GM19240 (cell line): Measurements from ENCODE around the gene DPP3.

Experiments used
- DNase-seq: peaks from one replicate; pipeline ENCODE4 v3.0.0; 2011; ENCODE audit warnings: low spot score; ENCODE audit not compliant: insufficient read length

The DPP3 gene

DNA sequence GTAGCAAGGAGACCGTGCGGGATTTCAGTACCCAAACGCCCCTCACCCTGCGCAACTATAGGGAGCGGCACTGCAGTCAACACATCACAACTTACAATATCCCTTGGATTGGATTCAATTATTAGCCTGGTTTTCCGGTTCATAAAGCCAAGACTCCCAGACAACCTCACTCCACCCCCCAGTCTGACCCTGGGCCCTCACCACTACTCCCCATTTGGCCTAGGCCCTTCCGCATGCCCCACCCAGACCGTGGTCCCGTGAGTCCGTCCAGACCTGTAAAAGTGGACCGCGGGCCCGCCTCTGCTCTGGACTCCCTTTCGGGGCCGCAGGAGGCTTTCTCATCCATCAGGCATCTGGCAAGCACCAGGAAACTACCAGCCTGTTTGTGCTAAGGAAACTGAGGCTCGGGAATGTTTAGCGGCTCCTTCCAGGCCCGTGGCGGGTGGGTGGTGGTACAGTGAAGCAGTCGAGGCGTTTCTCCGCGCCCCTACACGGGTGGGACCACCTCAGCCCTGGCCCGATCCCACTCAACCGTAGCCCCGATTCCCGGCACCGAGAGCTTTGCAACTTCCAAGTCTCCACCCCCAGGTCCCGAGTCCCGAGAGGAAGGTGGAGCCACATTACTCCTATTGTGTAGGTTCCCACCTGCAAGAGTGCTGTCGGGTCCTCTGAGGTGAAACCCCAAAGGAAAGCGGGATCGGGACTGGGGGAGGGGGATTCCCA, 679 bp upstream of the DPP3 start:
- no peak for DNase-seq

DNA sequence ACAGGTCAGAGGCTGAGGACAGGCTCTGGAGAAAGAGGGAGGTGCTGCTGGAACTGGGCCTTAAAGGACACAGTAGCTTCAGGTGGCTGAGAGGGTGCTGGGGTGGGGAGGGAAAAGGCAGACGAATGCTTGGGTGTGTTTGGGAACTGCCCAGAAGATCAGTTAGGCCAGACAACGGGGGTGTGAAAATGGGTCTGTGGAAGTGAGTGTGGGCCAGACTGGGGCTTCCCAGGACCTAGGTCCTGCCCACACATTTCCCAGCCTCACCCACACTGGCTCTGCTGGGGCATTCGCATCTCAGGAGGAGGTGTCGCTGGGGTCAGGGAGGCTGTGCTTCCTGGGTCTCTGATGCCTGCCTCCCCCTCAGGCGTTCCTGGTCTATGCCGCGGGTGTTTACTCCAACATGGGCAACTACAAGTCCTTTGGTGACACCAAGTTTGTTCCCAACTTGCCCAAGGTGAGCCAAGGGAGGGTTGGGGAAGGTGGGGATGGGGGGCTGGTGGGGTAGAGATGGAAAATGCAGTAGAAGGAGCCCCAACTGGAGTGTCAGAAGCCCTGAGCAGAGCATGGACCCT, 4.7 kb downstream of the DPP3 start:
- DNase-seq = no peak

DNA sequence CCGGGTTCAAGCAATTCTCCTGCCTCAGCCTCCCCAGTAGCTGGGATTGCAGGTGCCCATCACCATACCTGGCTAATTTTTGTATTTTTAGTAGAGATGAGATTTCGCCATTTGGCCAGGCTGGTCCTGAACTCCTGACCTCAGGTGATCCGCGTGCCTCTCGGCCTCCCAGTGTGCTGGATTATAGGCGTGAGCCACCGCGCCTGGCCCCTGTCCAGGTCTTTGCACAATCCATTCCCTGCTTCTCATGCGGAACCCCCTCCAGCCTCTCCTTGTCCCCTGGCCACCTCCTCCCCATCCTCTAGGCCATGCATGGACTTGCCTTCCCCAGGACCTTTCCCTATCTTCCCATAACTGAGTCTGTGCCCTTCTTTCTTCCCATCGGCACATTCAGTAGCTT, 8.7 kb downstream of the DPP3 start:
- no peak for DNase-seq

DNA sequence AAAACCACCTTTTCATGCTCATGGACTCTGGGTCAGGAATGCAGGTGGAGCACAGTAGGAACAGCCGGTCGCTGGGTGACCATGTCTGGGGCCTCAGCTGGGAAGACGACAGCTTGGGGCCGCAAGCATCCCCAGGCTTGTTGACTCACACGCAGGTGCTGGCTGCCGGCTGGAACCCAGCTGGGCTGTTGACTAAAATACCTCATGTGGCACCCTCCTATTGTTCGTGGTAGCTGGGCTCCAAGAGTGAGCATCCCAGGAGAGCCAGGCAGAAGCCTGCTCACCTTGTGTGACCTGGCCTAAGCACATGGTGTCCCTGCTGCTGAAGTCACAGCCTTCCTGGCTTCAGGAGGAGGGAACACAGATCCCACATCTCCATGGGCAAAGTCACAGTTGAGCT, 9.4 kb downstream of the DPP3 start:
- no peak for DNase-seq

DNA sequence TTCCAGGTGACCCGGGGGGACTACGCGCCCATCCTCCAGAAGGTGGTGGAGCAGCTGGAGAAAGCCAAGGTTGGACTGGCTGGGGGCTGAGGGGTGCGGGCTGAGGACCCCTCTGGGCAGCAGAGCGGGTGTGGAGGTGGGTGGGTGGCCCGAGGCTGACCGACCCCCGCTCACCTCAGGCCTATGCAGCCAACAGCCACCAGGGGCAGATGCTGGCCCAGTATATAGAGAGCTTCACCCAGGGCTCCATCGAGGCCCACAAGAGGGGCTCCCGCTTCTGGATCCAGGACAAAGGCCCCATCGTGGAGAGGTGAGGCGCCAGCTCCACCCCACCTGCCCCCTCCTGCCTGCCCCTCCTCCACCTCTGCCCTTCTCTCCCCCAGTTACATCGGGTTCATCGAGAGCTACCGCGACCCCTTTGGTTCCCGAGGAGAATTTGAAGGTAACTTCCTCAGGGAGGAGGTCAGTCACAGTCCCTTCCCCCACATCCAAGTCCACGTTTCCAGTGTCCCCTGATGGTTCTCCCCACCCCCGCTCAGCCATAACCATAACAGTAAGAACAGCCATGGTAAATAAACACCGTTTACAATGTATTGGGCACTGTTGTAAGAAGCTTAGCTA, 11.2 kb downstream of the DPP3 start:
- DNase-seq = no peak

DNA sequence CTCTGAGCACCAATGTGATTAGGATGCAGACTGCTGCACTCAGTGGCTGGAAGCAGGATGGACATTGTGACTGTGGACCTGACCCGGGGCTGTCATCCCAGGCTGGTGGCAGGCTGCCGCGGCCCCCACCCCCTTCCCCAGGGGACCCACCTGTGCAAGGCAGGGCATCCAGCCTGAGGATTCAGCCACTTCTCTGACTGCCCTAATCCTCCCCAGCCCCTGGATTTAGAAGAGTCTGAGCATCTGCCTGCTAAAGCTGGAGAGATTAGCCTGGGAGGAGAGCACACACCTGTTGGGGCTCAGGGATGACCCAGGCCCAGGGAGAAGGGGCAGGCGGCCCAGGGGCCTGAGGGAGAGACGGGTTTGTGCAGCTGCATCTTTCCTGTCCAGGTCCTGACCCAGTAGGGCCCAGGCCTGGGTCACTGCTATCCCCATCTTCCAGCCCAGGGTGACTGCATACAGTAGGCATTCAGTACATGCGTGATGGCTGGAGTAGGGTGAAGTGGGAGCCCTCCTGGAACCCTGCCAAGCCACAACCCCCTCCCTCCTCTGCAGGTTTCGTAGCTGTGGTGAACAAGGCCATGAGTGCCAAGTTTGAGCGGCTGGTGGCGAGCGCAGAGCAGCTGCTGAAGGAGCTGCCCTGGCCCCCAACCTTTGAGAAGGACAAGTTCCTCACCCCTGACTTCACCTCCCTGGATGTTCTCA, 12.1 kb downstream of the DPP3 start:
- DNase-seq = no peak

DNA sequence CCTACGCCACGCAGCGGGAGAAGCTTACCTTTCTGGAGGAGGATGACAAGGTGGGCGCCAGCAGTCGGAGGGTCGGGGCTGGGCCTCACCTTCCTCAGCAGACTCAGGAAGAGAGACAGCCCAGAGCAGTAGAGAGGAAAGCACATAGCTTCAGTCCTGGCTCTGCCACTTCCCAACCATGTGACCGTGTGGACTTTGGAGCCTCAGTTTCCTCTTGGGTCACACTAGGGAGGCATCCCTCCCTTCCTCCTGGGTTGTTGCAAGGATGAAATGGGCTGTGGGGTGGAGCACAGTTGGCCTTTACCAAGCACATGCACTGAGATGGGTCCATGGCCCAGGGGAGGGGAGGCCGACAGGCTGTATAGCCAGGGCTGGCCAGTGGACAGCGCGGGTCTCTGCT, 12.9 kb downstream of the DPP3 start:
- DNase-seq = no peak

DNA sequence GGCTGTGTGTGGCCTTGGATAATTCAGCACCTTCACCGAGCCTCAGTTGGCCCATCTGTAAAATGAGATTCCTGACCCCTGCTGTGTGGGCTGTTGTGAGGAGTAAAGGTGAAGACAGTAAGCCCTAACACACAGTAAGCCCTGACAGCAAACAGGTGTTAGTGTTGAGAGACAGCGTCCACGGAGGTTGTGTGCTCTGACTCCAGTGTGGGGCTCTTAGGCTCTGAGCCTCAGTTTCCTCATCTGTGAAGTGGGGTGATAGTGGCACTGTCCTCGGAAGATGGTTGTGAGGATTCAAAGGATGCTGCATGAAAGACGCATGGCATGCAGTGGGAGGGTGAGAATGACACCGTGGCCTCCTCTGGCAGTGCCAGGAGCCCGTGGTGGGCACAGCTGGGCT, 14.2 kb downstream of the DPP3 start:
- no peak for DNase-seq

DNA sequence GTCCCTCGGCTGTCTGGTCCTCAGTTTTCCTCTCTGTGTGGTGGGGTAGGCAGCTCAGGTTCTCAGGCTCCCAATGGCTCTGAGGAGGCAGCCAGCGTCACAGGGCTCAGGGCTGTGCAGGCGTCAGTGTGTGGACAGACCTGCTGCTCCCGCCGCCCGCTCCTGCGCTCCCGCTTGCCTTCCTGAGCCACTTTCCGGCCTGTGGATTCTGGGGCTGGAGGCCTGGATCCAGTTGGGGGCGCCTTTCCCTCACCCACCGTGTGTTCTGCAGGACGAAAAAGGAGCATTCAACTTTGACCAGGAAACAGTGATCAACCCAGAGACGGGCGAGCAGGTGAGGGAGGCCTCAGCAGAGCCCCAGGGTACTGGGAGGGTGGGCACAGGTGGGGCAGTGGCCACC, 14.7 kb downstream of the DPP3 start:
- no peak for DNase-seq

DNA sequence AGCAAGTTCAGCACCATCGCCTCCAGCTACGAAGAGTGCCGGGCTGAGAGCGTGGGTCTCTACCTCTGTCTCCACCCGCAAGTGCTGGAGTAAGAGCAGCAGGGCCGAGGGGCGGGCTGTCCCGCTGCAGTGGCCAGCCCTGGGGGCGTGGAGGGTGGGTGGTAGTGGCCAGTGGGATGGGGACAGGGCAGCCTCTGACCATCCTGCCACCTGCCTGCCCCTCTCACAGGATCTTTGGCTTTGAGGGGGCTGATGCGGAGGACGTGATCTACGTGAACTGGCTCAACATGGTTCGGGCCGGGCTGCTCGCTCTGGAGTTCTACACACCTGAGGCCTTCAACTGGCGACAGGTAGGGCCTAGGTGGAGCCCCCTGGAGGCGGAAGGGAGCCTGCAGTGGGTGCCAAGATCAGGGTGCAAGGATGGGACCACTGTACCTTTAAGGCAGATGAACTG, 15.2 kb downstream of the DPP3 start:
- DNase-seq = no peak

DNA sequence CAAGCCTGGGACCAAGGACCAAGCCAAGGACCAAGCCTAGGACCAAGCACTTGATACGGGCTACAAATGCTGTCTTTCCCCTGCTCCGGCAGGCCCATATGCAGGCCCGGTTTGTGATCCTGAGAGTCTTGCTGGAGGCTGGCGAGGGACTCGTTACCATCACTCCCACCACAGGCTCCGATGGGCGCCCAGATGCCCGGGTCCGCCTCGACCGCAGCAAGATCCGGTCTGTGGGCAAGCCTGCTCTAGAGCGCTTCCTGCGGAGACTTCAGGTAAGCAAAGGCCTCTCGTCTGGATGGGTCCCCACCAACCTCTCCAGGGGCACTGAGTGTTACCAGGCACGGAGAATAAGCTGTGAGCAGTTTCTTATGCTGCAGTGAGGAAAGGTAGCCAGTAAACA, 17.0 kb downstream of the DPP3 start:
- DNase-seq = no peak

DNA sequence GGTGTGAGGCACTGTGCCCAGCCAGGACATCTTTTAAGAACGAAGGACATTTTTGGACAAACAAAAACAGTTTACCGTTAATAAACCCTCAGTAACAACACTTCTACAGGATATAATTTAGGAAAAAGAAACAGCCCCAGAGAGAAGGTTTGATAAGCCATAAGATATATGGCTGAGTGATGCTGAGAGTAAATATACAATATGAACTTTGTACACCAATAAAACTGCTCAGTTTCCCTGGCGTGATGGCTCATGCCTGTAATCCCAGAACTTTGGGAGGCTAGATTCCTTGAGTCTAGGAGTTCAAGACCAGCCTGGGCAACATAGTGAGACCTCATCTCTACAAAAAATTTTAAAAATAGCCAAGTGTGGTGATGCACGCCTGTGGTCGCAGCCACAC, 18.3 kb downstream of the DPP3 start:
- DNase-seq = no peak

DNA sequence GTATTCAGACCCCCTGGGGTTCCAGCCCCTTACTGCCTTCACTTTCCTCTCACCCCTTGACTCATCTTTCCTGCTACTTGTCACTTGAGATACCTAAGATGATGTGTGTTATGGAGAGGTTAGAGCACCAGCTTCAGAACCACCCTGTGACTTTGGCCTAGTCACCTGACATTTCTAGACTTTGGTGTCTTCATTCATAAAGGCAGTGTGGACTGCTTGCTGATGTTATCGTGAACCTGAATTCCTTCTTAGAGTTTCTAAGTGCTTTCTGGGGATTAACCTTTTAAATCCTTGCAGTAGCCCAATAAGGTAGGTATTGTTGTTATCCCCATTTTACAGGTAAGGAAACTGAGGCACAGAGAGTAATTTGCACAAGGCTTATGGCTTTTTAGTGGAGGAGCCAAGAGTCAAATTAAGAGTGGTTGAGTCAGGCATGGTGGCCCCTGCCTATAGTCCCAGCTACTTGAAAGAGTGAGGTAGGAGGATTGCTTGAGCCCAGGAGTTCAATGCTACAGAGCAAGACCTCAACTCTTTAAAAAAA, 25.1 kb downstream of the DPP3 start:
- no peak for DNase-seq

DNA sequence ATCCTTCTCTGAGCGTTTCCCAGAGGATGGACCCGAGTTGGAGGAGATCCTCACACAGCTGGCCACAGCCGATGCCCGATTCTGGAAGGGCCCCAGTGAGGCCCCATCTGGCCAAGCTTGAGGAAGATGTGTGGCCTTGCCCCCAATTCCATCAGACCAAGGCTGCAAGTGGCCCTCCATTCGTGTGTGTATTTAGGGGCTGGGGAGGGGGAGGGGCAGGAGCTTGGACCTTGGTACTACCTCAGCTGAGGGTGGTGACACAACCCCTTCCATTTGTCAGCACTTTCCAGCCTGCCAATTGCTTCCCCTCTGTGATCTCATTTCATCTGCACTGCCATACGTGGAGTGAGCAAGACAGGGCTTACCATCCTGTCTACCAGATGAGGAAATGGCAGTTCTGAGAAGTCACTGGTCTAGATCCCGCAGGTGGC, 28.9 kb downstream of the DPP3 start:
- no peak for DNase-seq

DNA sequence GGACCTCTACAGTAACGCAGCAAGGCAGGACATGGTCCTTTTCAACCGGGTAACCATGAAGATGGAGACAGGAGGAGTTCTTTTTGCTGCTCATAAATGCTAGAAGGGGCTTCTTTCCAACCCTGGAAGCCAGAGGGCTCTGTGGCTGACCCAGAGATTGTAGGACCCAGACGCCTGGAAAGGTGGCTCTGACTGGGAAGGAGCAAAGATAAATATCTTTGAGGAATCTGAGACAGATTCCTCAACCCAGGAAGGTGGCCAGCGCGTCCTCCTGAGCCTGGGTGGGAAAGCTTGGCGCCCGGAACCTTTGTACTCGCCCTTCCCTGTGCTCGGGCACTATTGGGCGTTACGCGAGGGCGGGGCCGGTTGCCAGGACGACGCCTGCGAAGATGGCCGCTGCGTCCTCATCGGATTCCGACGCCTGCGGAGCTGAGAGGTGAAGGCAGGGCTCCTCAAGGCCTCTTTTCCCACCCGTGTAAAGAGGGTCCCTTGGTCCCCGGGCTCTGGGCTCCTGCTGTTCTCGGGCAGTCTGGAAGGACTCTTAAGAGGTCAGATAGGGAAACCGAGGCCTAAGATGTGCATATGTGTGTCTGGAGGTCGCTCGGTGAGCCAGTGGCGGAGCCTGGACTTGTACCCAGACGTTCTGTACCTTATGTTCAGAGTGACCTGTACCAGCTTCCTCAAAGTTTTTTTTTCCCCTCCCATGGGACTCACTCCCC, 30.2 kb downstream of the DPP3 start, which contains the start of gene BBS1:
Gene BBS1, plus strand, starts transcription at position 365 of the 719 bp plus-strand sequence. Its CDS starts 25 bp downstream, at position 390.
- DNase-seq = peak; percentile 95

DNA sequence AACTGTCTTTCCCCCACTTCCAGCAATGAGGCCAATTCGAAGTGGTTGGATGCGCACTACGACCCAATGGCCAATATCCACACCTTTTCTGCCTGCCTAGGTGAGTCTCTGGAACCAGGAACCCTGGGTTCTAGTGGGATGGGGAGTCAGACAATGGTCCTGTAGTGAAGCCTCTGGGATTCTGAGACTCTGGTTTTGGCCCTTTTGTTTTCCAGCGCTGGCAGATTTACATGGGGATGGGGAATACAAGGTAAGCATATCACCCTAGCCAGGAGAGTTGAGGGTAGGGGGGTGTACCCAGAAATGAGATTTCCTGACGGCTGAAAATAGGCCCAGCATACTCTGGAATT, 30.7 kb downstream of the DPP3 start:
- DNase-seq = no peak

DNA sequence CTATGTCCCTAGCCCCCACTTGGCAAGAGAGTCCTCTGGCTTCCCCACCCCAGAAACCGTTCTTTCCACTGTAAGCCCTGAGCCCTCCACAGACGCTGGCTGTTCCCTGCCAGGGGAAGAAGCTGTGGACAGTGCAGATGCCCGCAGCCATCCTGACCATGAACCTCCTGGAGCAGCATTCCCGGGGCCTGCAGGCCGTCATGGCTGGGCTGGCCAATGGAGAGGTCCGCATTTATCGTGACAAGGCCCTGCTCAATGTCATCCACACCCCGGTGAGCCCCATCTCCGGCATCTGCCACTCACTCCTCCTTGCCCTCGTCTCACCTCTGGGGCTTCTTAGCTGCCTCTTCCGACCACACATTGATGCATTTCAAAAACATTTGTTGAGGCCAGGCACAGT, 43.4 kb downstream of the DPP3 start:
- DNase-seq = no peak

DNA sequence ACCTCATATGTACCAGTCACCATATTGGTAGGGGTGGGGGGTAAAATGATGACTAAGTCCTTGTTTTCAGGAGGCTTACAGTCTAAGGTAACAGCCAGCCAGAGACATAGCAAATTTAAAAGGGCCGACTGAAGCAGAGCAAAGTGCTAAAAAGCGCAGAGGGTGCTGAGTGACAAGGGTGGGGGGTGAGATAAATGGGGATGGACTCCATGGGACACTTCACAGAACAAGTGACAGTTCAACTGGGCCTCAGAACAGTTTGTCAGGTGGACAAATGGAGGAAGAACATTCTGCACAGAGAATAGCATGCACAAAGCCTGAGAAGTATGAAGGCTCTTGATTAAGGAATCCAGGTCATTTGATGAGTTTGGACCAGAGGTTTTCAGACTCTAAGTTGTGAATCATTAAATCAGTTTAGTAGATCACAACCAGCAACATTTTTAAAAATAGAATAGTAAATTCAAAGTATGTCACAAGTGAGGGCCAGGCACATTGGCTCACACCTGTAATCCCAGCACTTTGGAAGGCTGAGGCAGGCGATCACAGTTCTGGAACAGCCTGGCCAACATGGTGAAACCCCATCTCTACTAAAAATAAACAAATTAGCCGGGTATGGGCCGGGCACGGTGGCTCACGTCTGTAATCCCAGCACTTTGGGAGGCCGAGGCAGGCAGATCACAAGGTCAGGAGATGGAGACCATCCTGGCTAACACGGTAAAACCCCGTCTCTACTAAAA, 44.2 kb downstream of the DPP3 start:
- no peak for DNase-seq

DNA sequence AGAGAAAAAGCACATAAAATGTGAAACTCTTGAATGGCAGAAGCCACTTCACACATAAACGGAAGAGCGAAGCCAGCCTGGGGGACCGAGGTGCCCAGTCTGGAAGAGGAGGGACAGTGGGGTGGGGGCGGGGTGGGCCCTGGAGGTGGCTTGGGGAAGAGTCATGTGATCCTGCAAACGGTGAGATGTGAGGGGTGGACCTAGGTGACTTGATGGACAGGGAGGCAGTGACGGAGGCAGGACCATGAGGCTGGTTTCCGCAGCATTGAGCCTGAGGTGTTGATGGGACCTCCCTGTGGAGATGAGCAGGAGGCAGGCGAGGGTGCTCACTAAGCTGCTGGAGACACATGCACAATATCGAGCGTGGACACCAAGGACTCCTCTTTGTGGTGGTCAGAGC, 48.8 kb downstream of the DPP3 start:
- DNase-seq = no peak

DNA sequence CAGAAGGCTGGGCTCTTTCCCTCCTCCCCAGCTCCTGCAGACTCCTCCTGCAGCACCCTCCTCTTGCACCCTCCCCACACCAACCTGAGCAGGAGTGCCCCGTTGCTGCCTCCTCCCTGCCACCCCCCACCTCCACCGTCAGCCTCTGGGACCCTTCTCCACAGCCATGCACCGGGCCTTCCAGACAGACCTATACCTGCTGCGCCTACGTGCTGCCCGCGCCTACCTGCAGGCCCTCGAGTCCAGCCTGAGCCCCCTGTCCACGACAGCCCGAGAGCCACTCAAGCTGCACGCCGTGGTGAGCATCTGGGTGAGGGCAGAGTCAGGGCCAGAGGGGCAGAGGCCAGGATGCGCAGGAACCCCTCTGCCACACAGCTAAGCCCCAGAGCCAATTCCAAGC, 49.4 kb downstream of the DPP3 start:
- no peak for DNase-seq
